Liver (tissue), 9 donors: ENCODE data around the gene SEPTIN5. TPM values are rescaled to one million over a fixed set of nuclear protein-coding genes. Genes with fewer than 3 reads are reported as not detected.

Experiments used
- DNase-seq: peaks from one replicate; pipeline ENCODE4 v3.0.0-alpha.2; 2017; ENCODE audit warnings: low spot score
- H3K27ac ChIP-seq, 2 donors: one replicate each; pipeline ENCODE4 v1.7.0; 2013; ENCODE audit warnings: inconsistent platforms in 2 of 2, low read length in 2 of 2, control low read depth in 1 of 2, low read depth in 1 of 2, mild to moderate bottlenecking in 1 of 2
- H3K27me3 ChIP-seq, 4 donors: one replicate each; pipeline versions ENCODE4 v1.6.1 to v1.7.0; 2013; ENCODE audit warnings: low read length in 3 of 4, inconsistent platforms in 1 of 4, mild to moderate bottlenecking in 1 of 4, moderate library complexity in 1 of 4; ENCODE audit not compliant: control insufficient read depth in 4 of 4, insufficient read depth in 4 of 4
- H3K36me3 ChIP-seq, 4 donors: one replicate each; pipeline versions ENCODE4 v1.6.1 to v1.7.0; 2013; ENCODE audit warnings: low read length in 3 of 4, mild to moderate bottlenecking in 3 of 4, low read depth in 1 of 4, moderate library complexity in 1 of 4; ENCODE audit not compliant: control insufficient read depth in 4 of 4, insufficient read depth in 3 of 4
- H3K4me1 ChIP-seq, 4 donors: one replicate each; pipeline versions ENCODE4 v1.6.1 to v1.7.0; 2013; ENCODE audit warnings: low read length in 3 of 4, mild to moderate bottlenecking in 3 of 4, moderate library complexity in 1 of 4; ENCODE audit not compliant: control insufficient read depth in 4 of 4, insufficient read depth in 4 of 4
- H3K4me3 ChIP-seq, 3 donors: one replicate each; pipeline versions ENCODE4 v1.6.1 to v1.7.0; 2013; ENCODE audit warnings: low read length in 3 of 3, control low read depth in 1 of 3, low read depth in 1 of 3, mild to moderate bottlenecking in 1 of 3
- H3K9ac ChIP-seq, 2 donors: one replicate each; pipeline ENCODE4 v1.7.0; 2013; ENCODE audit warnings: low read length in 2 of 2, mild to moderate bottlenecking in 2 of 2, moderate library complexity in 2 of 2, control low read depth in 1 of 2, low read depth in 1 of 2
- H3K9me3 ChIP-seq, 4 donors: one replicate each; pipeline versions ENCODE4 v1.6.1 to v1.7.0; 2013; ENCODE audit warnings: low read length in 3 of 4; ENCODE audit not compliant: control insufficient read depth in 4 of 4
- FOXA1 ChIP-seq: IDR thresholded peaks from 2 replicates; pipeline ENCODE4 v1.6.1; 2016; ENCODE audit warnings: antibody characterized with exemption
- FOXA2 ChIP-seq: IDR thresholded peaks from 2 replicates; pipeline ENCODE4 v1.6.1; 2016; ENCODE audit warnings: antibody characterized with exemption
- GABPA ChIP-seq, 2 donors: IDR thresholded peaks in 1 of 2; conservative IDR thresholded peaks in 1 of 2; 2 replicates each; pipeline ENCODE4 v1.6.1; 2016; ENCODE audit warnings: antibody characterized with exemption in 2 of 2, mild to moderate bottlenecking in 1 of 2, moderate library complexity in 1 of 2
- HNF4G ChIP-seq: IDR thresholded peaks from 2 replicates; pipeline ENCODE4 v1.6.1; 2016; ENCODE audit warnings: antibody characterized with exemption
- JUND ChIP-seq, 2 donors: IDR thresholded peaks; 2 replicates each; pipeline ENCODE4 v1.6.1; 2016; ENCODE audit warnings: antibody characterized with exemption in 2 of 2
- NR2F2 ChIP-seq: IDR thresholded peaks from 2 replicates; pipeline ENCODE4 v1.6.1; 2016; ENCODE audit warnings: antibody characterized with exemption
- RAD21 ChIP-seq, 2 donors: IDR thresholded peaks; 2 replicates each; pipeline ENCODE4 v1.6.1; 2016; ENCODE audit warnings: antibody characterized with exemption in 2 of 2, mild to moderate bottlenecking in 2 of 2
- RXRA ChIP-seq, 2 donors: IDR thresholded peaks; 2 replicates each; pipeline ENCODE4 v1.6.1; 2017 to 2018; ENCODE audit warnings: antibody characterized with exemption in 2 of 2, mild to moderate bottlenecking in 1 of 2
- SP1 ChIP-seq: IDR thresholded peaks from 2 replicates; pipeline ENCODE4 v1.6.1; 2018; ENCODE audit warnings: antibody characterized with exemption, mild to moderate bottlenecking
- YY1 ChIP-seq: IDR thresholded peaks from 2 replicates; pipeline ENCODE4 v1.6.1; 2016; ENCODE audit warnings: antibody characterized with exemption, mild to moderate bottlenecking
- WGBS: extraction: QIAGEN DNeasy Blood & Tissue Kit; methylation state at CpG from one replicate; pipeline ENCODE4 v1.1.7; 2013; 5-methylcytosine and 5-hydroxymethylcytosine counted together
- polyA plus RNA-seq, 2 donors: library from polyadenylated mRNA; stranded (reverse) in 1 of 2; unstranded in 1 of 2; fragments of 200-250 nt in 1 of 2; fragments of >200 nt in 1 of 2; fragmentation: Nextera tagmentation in 1 of 2; extraction: Ambion mirVana in 1 of 2; gene quantifications; one replicate each; pipeline versions ENCODE4 v1.2.1 to v1.2.3, GENCODE V29; 2013 to 2015
- total RNA-seq, 2 donors: library from RNA; depleted of rRNA; stranded (reverse); fragments of >200 nt; gene quantifications; one replicate each; pipeline ENCODE4 v1.2.3, GENCODE V29; 2014
- TF ChIP-seq, protein P1 (sequence below): IDR thresholded peaks from 2 replicates; pipeline ENCODE4 v1.6.1; 2016; ENCODE audit warnings: antibody characterized with exemption, mild to moderate bottlenecking
- TF ChIP-seq, protein P2 (sequence below): IDR thresholded peaks from 2 replicates; pipeline ENCODE4 v1.6.1; 2016; ENCODE audit warnings: antibody characterized with exemption
- TF ChIP-seq, protein P3 (sequence below): IDR thresholded peaks from 2 replicates; pipeline ENCODE4 v1.6.1; 2016; ENCODE audit warnings: antibody characterized with exemption
- TF ChIP-seq, protein P4 (sequence below): fragments of 150-350 bp; IDR thresholded peaks from 2 replicates; pipeline ENCODE4 v1.5.1; 2017; ENCODE audit warnings: improper control_type of control experiment, low read depth, low read length; ENCODE audit not compliant: missing input control
- TF ChIP-seq, protein P5 (sequence below): IDR thresholded peaks from 2 replicates; pipeline ENCODE4 v1.6.1; 2016; ENCODE audit warnings: antibody characterized with exemption
- donor health status: healthy.
- donor health status: healthy.
- donor health status: healthy.
- donor health status: healthy.
- donor health status: healthy.

Gene SEPTIN5
- total and polyA plus RNA-seq, 4 donors = 0.26 to 3.5 (median 2.8) TPM

DNA sequence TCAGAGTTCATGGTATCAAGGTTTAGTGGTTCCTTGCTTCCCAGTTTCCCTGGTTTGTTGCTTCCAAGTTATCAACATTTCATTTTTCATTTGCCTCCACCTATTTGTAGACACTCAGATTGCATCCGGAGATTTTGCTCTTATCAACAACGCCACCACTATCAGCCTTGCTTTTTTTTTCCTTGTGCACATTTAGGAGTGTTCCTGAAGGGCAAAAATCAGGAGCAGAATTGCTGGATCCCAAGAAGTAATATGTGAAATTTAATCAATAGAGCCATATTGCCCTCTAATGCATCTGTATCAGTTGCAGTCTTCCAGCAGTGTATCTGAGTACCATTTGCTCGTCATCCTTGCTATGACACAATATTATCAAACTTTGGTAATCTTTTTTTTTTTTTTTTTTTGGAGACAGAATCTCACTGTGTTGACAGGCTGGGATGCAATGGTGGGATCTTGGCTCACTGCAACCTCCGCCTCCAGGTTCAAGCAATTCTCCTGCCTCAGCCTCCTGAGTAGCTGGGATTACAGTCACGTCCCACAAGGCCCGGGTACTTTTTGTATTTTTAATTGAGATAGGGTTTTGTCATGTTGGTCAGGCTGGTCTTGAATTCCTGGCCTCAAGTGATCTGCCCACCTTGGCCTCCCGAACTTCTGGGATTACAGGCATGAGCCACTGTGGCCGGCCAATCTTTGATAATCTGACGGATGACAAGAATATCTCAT is 42.1 kb upstream of the SEPTIN5 start:
- WGBS = 89% methylated on average over 9 of the region's 9 CpGs
- no peak overlapping the region for H3K27ac ChIP-seq
- no peak overlapping the region for H3K4me3 ChIP-seq
- TF ChIP-seq, protein P1, sequence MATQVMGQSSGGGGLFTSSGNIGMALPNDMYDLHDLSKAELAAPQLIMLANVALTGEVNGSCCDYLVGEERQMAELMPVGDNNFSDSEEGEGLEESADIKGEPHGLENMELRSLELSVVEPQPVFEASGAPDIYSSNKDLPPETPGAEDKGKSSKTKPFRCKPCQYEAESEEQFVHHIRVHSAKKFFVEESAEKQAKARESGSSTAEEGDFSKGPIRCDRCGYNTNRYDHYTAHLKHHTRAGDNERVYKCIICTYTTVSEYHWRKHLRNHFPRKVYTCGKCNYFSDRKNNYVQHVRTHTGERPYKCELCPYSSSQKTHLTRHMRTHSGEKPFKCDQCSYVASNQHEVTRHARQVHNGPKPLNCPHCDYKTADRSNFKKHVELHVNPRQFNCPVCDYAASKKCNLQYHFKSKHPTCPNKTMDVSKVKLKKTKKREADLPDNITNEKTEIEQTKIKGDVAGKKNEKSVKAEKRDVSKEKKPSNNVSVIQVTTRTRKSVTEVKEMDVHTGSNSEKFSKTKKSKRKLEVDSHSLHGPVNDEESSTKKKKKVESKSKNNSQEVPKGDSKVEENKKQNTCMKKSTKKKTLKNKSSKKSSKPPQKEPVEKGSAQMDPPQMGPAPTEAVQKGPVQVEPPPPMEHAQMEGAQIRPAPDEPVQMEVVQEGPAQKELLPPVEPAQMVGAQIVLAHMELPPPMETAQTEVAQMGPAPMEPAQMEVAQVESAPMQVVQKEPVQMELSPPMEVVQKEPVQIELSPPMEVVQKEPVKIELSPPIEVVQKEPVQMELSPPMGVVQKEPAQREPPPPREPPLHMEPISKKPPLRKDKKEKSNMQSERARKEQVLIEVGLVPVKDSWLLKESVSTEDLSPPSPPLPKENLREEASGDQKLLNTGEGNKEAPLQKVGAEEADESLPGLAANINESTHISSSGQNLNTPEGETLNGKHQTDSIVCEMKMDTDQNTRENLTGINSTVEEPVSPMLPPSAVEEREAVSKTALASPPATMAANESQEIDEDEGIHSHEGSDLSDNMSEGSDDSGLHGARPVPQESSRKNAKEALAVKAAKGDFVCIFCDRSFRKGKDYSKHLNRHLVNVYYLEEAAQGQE = no peak
- TF ChIP-seq FOXA2 = no peak
- no peak for TF ChIP-seq YY1
- no peak for TF ChIP-seq RAD21 (IDR thresholded peaks at IDR 0.05)
- TF ChIP-seq, protein P2, sequence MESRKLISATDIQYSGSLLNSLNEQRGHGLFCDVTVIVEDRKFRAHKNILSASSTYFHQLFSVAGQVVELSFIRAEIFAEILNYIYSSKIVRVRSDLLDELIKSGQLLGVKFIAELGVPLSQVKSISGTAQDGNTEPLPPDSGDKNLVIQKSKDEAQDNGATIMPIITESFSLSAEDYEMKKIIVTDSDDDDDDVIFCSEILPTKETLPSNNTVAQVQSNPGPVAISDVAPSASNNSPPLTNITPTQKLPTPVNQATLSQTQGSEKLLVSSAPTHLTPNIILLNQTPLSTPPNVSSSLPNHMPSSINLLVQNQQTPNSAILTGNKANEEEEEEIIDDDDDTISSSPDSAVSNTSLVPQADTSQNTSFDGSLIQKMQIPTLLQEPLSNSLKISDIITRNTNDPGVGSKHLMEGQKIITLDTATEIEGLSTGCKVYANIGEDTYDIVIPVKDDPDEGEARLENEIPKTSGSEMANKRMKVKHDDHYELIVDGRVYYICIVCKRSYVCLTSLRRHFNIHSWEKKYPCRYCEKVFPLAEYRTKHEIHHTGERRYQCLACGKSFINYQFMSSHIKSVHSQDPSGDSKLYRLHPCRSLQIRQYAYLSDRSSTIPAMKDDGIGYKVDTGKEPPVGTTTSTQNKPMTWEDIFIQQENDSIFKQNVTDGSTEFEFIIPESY = no peak
- no peak for TF ChIP-seq SP1
- TF ChIP-seq, protein P3, sequence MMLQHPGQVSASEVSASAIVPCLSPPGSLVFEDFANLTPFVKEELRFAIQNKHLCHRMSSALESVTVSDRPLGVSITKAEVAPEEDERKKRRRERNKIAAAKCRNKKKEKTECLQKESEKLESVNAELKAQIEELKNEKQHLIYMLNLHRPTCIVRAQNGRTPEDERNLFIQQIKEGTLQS = no peak
- no peak for TF ChIP-seq RXRA (IDR thresholded peaks at IDR 0.05)
- H3K9ac ChIP-seq = no peak overlapping the region
- H3K27me3 ChIP-seq = no peaks in the 10 kb centered on the region
- H3K4me1 ChIP-seq = no peaks in the 10 kb centered on the region
- H3K9me3 ChIP-seq = no peaks in the 10 kb centered on the region
- no peak for DNase-seq
- H3K36me3 ChIP-seq = no peaks in the 10 kb centered on the region

DNA sequence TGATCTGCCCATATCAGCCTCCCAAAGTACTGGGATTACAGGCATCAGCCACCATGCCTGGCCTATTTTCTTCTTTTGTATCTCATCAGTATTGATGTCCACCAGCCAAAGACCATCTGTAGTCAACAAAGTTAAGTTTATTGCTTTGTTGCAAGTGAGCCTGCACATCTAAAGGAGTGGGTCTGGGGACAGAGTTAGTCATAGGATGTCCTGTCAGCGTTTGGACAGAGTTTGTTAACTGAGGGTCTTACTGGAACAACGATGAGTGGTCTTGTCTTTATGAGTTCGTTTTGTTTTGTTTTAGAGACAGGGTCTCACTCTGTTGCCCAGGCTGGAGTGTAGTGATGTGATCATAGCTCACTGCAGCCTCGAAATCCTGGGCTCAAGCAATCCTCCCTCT is 40.6 kb upstream of the SEPTIN5 start:
- Histone ChIP-seq H3K9me3 (no peaks in the 10 kb centered on the region), H3K9ac (no peak overlapping the region), H3K36me3 (no peaks in the 10 kb centered on the region), H3K4me1 (no peaks in the 10 kb centered on the region), H3K27me3 (no peaks in the 10 kb centered on the region), H3K4me3 (no peak overlapping the region), H3K27ac (no peak overlapping the region)
- 69% methylated on average over 4 of the region's 4 CpGs for WGBS
- DNase-seq = no peak
- TF ChIP-seq RXRA (IDR thresholded peaks at IDR 0.05) (no peak), HNF4G (no peak), YY1 (no peak), NR2F2 (no peak), FOXA2 (no peak), FOXA1 (no peak), RAD21 (IDR thresholded peaks at IDR 0.05) (no peak), JUND (IDR thresholded peaks at IDR 0.05) (no peak), GABPA (IDR thresholded peaks at IDR 0.05 in 1 of 2, conservative IDR thresholded peaks at IDR 0.05 in 1 of 2) (no peak)
- TF ChIP-seq, protein P3 = no peak
- TF ChIP-seq, protein P2 = no peak
- TF ChIP-seq, protein P4, sequence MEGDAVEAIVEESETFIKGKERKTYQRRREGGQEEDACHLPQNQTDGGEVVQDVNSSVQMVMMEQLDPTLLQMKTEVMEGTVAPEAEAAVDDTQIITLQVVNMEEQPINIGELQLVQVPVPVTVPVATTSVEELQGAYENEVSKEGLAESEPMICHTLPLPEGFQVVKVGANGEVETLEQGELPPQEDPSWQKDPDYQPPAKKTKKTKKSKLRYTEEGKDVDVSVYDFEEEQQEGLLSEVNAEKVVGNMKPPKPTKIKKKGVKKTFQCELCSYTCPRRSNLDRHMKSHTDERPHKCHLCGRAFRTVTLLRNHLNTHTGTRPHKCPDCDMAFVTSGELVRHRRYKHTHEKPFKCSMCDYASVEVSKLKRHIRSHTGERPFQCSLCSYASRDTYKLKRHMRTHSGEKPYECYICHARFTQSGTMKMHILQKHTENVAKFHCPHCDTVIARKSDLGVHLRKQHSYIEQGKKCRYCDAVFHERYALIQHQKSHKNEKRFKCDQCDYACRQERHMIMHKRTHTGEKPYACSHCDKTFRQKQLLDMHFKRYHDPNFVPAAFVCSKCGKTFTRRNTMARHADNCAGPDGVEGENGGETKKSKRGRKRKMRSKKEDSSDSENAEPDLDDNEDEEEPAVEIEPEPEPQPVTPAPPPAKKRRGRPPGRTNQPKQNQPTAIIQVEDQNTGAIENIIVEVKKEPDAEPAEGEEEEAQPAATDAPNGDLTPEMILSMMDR = no peak
- TF ChIP-seq, protein P5, sequence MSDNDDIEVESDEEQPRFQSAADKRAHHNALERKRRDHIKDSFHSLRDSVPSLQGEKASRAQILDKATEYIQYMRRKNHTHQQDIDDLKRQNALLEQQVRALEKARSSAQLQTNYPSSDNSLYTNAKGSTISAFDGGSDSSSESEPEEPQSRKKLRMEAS = no peak
- TF ChIP-seq, protein P1 = no peak
